Thoracic aorta (tissue), 2 donors: ENCODE measurements around the gene PLEKHH3. TPM values are rescaled to one million over a fixed set of nuclear protein-coding genes. Genes with fewer than 3 reads are reported as not detected.

Source experiments
- ATAC-seq: fragments of 150-250 bp; one replicate; pipeline ENCODE4 v1.8.0; 2017; ENCODE audit warnings: low read depth; ENCODE audit not compliant: insufficient number of reproducible peaks, low FRiP score
- DNase-seq: peaks from one replicate; pipeline ENCODE4 v3.0.0-alpha.2; 2020; ENCODE audit warnings: low spot score
- H3K27ac ChIP-seq, 2 donors: fragments of 200-600 bp; sonication (generic); 1 replicate in 1 of 2; 2 replicates in 1 of 2; pipeline ENCODE4 v1.5.1; 2016; ENCODE audit warnings: mild to moderate bottlenecking in 2 of 2, moderate library complexity in 2 of 2
- H3K27me3 ChIP-seq: fragments of 200-600 bp; sonication (generic); replicated peaks from 2 replicates; pipeline ENCODE4 v1.6.0; 2016; ENCODE audit warnings: mild to moderate bottlenecking; ENCODE audit not compliant: insufficient read depth
- H3K36me3 ChIP-seq: fragments of 200-600 bp; sonication (generic); one replicate; pipeline ENCODE4 v1.5.1; 2016
- H3K4me1 ChIP-seq, 2 donors: fragments of 200-600 bp; sonication (generic); 1 replicate in 1 of 2; 2 replicates in 1 of 2; pipeline versions ENCODE4 v1.5.1 to v1.6.0; 2016; ENCODE audit warnings: low read depth in 2 of 2, mild to moderate bottlenecking in 1 of 2; ENCODE audit not compliant: control insufficient read depth in 1 of 2
- H3K4me3 ChIP-seq: fragments of 200-600 bp; sonication (generic); 2 replicates; pipeline ENCODE4 v1.5.1; 2016; ENCODE audit warnings: mild to moderate bottlenecking
- H3K9me3 ChIP-seq: fragments of 200-600 bp; sonication (generic); 2 replicates; pipeline ENCODE4 v1.5.1; 2016
- total RNA-seq, 2 donors: library from RNA; depleted of rRNA; stranded (reverse); fragments of >200 nt; gene quantifications; one replicate each; pipeline versions ENCODE4 v1.1.0 to v1.2.3, GENCODE V29; 2016
- TF ChIP-seq, protein P1 (sequence below): fragments of 200-600 bp; sonication (generic); IDR thresholded peaks from one replicate; pipeline ENCODE4 v1.5.1; 2019; ENCODE audit warnings: antibody characterized with exemption

Gene PLEKHH3
- total RNA-seq, 2 donors from 2014 or later = 54.8 to 59.2 TPM

DNA sequence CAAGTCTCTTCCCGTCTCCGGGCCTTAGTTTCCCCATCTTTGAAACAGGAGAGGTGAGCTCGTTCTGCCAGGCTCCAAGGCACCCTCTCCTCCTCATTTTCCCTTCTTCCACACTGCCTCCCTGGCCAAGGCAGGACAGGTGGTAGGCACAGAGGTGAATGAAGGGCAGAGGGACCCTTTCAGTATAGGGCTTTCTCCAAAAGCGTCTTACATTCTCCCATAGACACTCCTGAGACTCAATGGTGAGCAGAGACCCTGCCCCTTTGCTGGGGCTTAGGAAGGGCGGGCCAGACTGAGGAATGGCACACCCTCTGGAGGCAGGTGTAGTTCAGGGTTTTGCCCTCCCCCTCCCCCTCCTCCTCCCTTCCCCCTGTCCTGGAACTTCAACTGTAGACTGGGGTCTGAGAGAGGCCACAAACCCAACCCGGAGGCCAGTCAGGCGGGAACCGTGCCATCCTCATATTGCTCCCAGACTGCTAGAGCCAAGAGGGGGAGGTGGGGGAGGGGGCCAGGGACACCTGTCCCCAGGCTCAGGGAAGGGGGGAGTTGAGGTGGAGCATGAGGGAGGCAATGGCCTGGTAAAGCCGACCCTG lies 1.9 kb downstream of the PLEKHH3 start:
- H3K4me3 ChIP-seq = peak overlapping the region; percentile 93
- ATAC-seq (no peak), DNase-seq (no peak)
- H3K27me3 ChIP-seq = no peaks in the 10 kb centered on the region
- H3K36me3 ChIP-seq = peaks cover 32% of the 10 kb centered on the region
- H3K9me3 ChIP-seq = no peaks in the 10 kb centered on the region
- peaks cover 41 to 43% of the 10 kb centered on the region in 2 donors for H3K4me1 ChIP-seq
- TF ChIP-seq, protein P1, sequence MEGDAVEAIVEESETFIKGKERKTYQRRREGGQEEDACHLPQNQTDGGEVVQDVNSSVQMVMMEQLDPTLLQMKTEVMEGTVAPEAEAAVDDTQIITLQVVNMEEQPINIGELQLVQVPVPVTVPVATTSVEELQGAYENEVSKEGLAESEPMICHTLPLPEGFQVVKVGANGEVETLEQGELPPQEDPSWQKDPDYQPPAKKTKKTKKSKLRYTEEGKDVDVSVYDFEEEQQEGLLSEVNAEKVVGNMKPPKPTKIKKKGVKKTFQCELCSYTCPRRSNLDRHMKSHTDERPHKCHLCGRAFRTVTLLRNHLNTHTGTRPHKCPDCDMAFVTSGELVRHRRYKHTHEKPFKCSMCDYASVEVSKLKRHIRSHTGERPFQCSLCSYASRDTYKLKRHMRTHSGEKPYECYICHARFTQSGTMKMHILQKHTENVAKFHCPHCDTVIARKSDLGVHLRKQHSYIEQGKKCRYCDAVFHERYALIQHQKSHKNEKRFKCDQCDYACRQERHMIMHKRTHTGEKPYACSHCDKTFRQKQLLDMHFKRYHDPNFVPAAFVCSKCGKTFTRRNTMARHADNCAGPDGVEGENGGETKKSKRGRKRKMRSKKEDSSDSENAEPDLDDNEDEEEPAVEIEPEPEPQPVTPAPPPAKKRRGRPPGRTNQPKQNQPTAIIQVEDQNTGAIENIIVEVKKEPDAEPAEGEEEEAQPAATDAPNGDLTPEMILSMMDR = no peak
- peak overlapping the region; percentile 92 to 96 for H3K27ac ChIP-seq

DNA sequence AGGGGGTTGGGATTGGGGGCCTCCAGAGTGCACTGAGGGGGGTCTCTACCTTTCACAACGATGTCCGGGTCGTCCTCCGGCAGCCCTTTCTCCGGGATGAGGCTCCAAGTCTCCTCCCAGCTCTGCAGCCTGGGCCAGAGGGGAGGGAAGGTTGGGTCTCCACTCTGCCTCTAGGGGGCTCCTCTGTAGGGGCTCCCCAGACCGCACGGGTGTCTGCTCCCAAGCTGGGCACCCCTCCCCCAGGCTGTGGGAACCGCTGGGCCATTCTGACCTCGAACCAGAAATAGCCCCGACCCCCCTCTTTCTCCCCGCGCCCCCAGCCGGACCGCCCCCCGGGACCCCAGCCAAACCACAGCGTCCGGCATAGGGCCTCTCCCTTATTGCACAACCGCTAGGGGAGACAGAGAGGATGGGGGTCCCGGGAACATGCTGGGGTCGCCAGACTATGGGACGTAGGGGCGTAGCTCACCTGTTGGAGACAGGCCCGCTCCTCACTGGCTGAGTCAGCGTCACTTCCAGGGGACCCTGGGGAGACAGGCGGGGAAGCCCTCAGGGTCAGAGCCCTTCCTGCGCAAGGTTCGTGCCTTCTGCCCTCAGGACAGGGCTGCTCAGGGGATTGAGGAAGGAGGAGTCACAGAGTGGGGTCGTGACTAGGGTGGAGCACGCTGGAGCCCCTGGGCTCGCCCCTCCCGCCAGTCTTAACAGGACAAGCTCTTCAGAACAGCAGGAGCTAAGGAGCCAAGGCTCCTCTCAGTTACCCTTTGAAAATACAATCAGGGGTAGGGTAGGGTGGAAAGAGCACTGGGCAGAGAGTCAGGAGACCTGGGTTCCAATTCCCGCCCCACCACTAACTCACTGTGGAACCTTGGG lies 2.7 kb downstream of the PLEKHH3 start:
- peaks cover 39% of the 10 kb centered on the region for H3K36me3 ChIP-seq
- TF ChIP-seq, protein P1 = peak; percentile 41
- H3K27me3 ChIP-seq = no peaks in the 10 kb centered on the region
- no peaks in the 10 kb centered on the region for H3K9me3 ChIP-seq
- H3K27ac ChIP-seq = peak overlapping the region; percentile 73 to 92
- no peak for DNase-seq
- no peak for ATAC-seq
- H3K4me1 ChIP-seq = peaks cover 37 to 42% of the 10 kb centered on the region in 2 donors
- H3K4me3 ChIP-seq = peak overlapping the region; percentile 93

DNA sequence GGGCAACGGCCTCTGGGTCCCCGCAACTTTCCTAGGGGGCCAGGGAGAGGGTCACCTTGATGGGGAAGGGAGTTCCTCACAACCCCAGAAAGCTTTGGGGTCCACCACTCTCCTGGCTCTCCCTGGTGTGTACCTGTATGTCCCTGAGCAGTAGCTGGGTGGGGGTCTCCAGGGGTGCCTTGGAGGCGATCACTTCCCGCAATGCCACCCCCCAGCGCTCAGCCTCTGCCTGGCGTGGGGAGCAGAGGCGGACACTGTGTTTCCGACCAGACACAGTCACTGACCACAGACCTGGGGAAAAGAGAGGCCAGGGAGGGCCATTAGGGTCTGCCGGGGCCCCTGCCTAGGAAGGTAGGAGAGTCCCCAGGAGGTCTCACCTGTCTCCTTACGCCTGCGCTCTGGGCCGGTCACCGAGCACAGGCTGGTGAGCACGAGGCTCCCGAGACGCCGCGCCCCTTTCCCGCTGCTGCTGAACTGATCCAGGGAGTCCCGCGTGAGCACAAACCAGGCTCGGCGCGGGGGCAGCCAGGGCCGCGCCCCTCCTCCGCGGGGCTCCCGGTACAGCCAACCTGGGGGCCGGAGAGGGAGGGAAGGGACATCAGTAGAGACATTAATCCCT lies 3.4 kb downstream of the PLEKHH3 start:
- no peaks in the 10 kb centered on the region for H3K9me3 ChIP-seq
- H3K4me3 ChIP-seq = peak overlapping the region; percentile 93
- no peaks in the 10 kb centered on the region for H3K27me3 ChIP-seq
- no peak for DNase-seq
- TF ChIP-seq, protein P1 = no peak
- H3K4me1 ChIP-seq = peaks cover 35 to 42% of the 10 kb centered on the region in 2 donors
- H3K27ac ChIP-seq = peak overlapping the region; percentile 73 to 92
- H3K36me3 ChIP-seq = peaks cover 40% of the 10 kb centered on the region
- ATAC-seq = no peak

DNA sequence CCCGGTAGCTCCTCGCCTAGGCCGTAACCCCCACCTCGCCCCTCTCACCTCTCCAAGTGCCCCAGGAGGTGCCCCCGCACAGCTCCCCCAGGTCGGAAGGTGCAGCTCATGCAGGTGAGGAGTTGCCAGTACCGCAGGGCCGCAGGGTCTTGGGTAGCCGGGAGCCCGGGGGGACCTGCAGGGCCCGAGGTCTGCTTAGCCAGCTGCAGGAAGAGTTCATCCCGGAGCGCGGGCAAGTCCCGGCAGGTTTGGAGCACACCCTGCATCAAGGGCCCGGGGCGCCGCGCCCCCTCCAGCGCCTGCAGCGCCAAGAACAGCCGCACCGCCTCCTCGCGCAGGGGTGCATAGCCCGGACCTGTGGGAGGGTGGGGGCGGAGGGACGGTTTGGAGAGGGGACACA lies 4.8 kb downstream of the PLEKHH3 start:
- Histone ChIP-seq H3K4me1 (peaks cover 42 to 56% of the 10 kb centered on the region in 2 donors), H3K9me3 (no peaks in the 10 kb centered on the region), H3K4me3 (no peak overlapping the region), H3K27me3 (no peaks in the 10 kb centered on the region), H3K27ac (peak overlapping the region; percentile 73 to 92), H3K36me3 (peaks cover 40% of the 10 kb centered on the region)
- ATAC-seq = no peak
- TF ChIP-seq, protein P1 = no peak
- no peak for DNase-seq
